ENCODE results near the gene CADM2. TPM values are rescaled to one million over a fixed set of nuclear protein-coding genes. Genes with fewer than 3 reads are reported as not detected.

The CADM2 gene
- total RNA-seq, 1 experiment from 2014 or later: 0.64 TPM

DNA sequence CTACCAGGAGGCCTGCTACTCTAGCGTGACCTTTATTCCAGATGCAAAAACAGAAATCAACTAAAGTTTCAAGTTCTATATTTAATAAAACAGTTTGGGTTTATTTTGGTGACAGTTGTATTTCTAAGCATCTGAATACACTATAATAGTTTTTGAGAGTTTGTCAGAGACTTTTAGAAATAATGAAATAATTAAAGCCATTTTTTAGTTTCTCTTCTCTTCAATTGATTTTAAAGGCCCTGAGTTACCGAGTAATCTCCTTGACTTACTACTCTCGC is 523.4 kb downstream of the CADM2 start:
- in situ Hi-C loops (cut with HindIII; ENCODE audit: low pct_unique_long_range_greater_than_20kb, low sequenced_read_pairs) (no loop called here), intact Hi-C loops (cut with micrococcal nuclease; ENCODE audit: unreplicated experiment) (no loop called here)
- BruUV-seq (replicated peaks): no TSS peak
- Histone ChIP-seq H3K27me3 (ENCODE audit: control insufficient read depth, insufficient read depth, low read length) (no peaks in the 10 kb centered on the region), H3K9me3 (ENCODE audit: control insufficient read depth, insufficient read depth, low read depth, low read length) (no peaks in the 10 kb centered on the region), H3K27ac (ENCODE audit: low read length) (no peak overlapping the region), H3K4me1 (ENCODE audit: control insufficient read depth, insufficient read depth, low read length) (no peaks in the 10 kb centered on the region), H3K36me3 (ENCODE audit: control insufficient read depth, insufficient read depth, low read length) (no peaks in the 10 kb centered on the region), H3K4me3 (ENCODE audit: low read depth in 2 of 2, low read length in 2 of 2) (no peak overlapping the region)
- DNase-seq (ENCODE audit: low read depth, low spot score) (no peak), ATAC-seq (no peak)
- ChIA-PET CTCF (no interaction called here), POLR2A (no interaction called here)
- TF ChIP-seq TCF7L2 (IDR thresholded peaks at IDR 0.05; ENCODE audit: low read depth, low read length) (no peak), POLR2AphosphoS5 (IDR thresholded peaks at IDR 0.05; ENCODE audit: low read depth, low read length) (no peak), REST (IDR thresholded peaks at IDR 0.05; ENCODE audit: insufficient read depth in 1 of 2, low read depth in 2 of 2, low read length in 1 of 2) (no peak), SIN3A (IDR thresholded peaks at IDR 0.05; ENCODE audit: borderline replicate concordance, insufficient read depth, low read depth, low read length) (no peak)
- TF ChIP-seq, protein P1, sequence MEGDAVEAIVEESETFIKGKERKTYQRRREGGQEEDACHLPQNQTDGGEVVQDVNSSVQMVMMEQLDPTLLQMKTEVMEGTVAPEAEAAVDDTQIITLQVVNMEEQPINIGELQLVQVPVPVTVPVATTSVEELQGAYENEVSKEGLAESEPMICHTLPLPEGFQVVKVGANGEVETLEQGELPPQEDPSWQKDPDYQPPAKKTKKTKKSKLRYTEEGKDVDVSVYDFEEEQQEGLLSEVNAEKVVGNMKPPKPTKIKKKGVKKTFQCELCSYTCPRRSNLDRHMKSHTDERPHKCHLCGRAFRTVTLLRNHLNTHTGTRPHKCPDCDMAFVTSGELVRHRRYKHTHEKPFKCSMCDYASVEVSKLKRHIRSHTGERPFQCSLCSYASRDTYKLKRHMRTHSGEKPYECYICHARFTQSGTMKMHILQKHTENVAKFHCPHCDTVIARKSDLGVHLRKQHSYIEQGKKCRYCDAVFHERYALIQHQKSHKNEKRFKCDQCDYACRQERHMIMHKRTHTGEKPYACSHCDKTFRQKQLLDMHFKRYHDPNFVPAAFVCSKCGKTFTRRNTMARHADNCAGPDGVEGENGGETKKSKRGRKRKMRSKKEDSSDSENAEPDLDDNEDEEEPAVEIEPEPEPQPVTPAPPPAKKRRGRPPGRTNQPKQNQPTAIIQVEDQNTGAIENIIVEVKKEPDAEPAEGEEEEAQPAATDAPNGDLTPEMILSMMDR (IDR thresholded peaks at IDR 0.05): no peak

GRCh38 chr3:85483986-85484385 is 525.2 kb downstream of the CADM2 start:
- in situ Hi-C loops (cut with HindIII; ENCODE audit: low pct_unique_long_range_greater_than_20kb, low sequenced_read_pairs) (no loop called here), intact Hi-C loops (cut with micrococcal nuclease; ENCODE audit: unreplicated experiment) (no loop called here)
- ChIA-PET POLR2A (no interaction called here), CTCF (no interaction called here)
- no TSS peak for BruUV-seq (replicated peaks)
- Histone ChIP-seq H3K9me3 (ENCODE audit: control insufficient read depth, insufficient read depth, low read depth, low read length) (no peaks in the 10 kb centered on the region), H3K36me3 (ENCODE audit: control insufficient read depth, insufficient read depth, low read length) (no peaks in the 10 kb centered on the region), H3K27me3 (ENCODE audit: control insufficient read depth, insufficient read depth, low read length) (no peaks in the 10 kb centered on the region), H3K4me3 (ENCODE audit: low read depth in 2 of 2, low read length in 2 of 2) (no peak overlapping the region), H3K4me1 (ENCODE audit: control insufficient read depth, insufficient read depth, low read length) (no peaks in the 10 kb centered on the region), H3K27ac (ENCODE audit: low read length) (no peak overlapping the region)
- ATAC-seq: no peak
- DNase-seq (ENCODE audit: low read depth, low spot score): no peak
- TF ChIP-seq REST (IDR thresholded peaks at IDR 0.05; ENCODE audit: insufficient read depth in 1 of 2, low read depth in 2 of 2, low read length in 1 of 2): no peak
